Psoas muscle (tissue), 8 donors: ENCODE results near the gene ANTXR1. TPM values are rescaled to one million over a fixed set of nuclear protein-coding genes. Genes with fewer than 3 reads are reported as not detected.

ENCODE experiments used
- ATAC-seq, 4 donors: fragments of 200-7000 bp; cut with Tn5 transposase; one replicate each; pipeline ENCODE4 v1.9.1; 2020; ENCODE audit warnings: moderate library complexity in 3 of 4, mild to moderate bottlenecking in 2 of 4
- DNase-seq, 2 donors: peaks; one replicate each; pipeline ENCODE4 v3.0.0-alpha.2; 2020
- H3K27ac ChIP-seq: fragments of 200-600 bp; one replicate; pipeline ENCODE4 v1.8.0; 2022
- H3K27me3 ChIP-seq, 3 donors: fragments of 200-600 bp in 1 of 3; one replicate each; pipeline versions ENCODE4 v1.6.1 to v1.8.0; 2013 to 2022; ENCODE audit warnings: low read length in 2 of 3, mild to moderate bottlenecking in 2 of 3, moderate library complexity in 1 of 3; ENCODE audit not compliant: insufficient read depth in 3 of 3
- H3K36me3 ChIP-seq, 2 donors: fragments of 200-600 bp in 1 of 2; one replicate each; pipeline versions ENCODE4 v1.6.1 to v1.8.0; 2013 to 2022; ENCODE audit warnings: low read depth in 1 of 2, mild to moderate bottlenecking in 1 of 2, moderate library complexity in 1 of 2; ENCODE audit not compliant: insufficient read depth in 1 of 2
- H3K4me1 ChIP-seq: fragments of 200-600 bp; one replicate; pipeline ENCODE4 v1.8.0; 2022
- H3K4me3 ChIP-seq: fragments of 200-600 bp; one replicate; pipeline ENCODE4 v1.8.0; 2022; ENCODE audit warnings: mild to moderate bottlenecking
- H3K9me3 ChIP-seq: fragments of 200-600 bp; one replicate; pipeline ENCODE4 v1.8.0; 2022
- CTCF ChIP-seq: fragments of 200-600 bp; IDR thresholded peaks from one replicate; pipeline ENCODE4 v1.8.0; 2022; ENCODE audit warnings: antibody characterized with exemption
- WGBS, 3 donors: extraction: QIAGEN DNeasy Blood & Tissue Kit; methylation state at CpG; one replicate each; pipeline versions ENCODE4 v1.1.6 to v1.1.7; 2013; 5-methylcytosine and 5-hydroxymethylcytosine counted together
- intact Hi-C, 2 donors: fragments of 100-400 bp; cut with DNase I; formaldehyde crosslinking; loops; one replicate each; pipeline versions ENCODE4 v1.11.0 to v1.14.2; 2022
- polyA plus RNA-seq, 3 donors: library from polyadenylated mRNA; stranded (reverse); fragments of 200-250 nt; gene quantifications; one replicate each; pipeline ENCODE4 v1.2.3, GENCODE V29; 2013
- total RNA-seq, 4 donors: library from RNA; stranded (reverse); fragmentation: NEBNext Ultra II Directional in 2 of 4; extraction: Animal tissue kit (Norgen Biotek cat#: 25700) in 2 of 4; gene quantifications; one replicate each; pipeline versions ENCODE4 v1.2.1 to v1.2.4, GENCODE V29; 2021 to 2023
- donor health status: healthy with polysubstance abuse.
- donor health status: DM: no; HTN: no; CAD: no; lungs with moderate emphysema.
- donor health status: Bipolar disorder and iron deficiency.
- donor health status: healthy.
- donor health status: DM: yes; HTN: yes; CAD: no.
- donor health status: DM: no; HTN: no; CAD: no.
- donor health status: DM: no; HTN: no; CAD: no.
- donor health status: DM: yes; HTN: yes; CAD: no.

ANTXR1 gene
- total and polyA plus RNA-seq, 7 donors = 3.7 to 24.3 (median 10.9) TPM

- Histone ChIP-seq H3K4me3 (no peak overlapping the region), H3K27me3 (no peaks in the 10 kb centered on the region), H3K36me3 (no peaks in the 10 kb centered on the region), H3K27ac (no peak overlapping the region), H3K4me1 (no peaks in the 10 kb centered on the region), H3K9me3 (no peaks in the 10 kb centered on the region)
- no peak for TF ChIP-seq CTCF
- ATAC-seq (no peak), DNase-seq (no peak)
- intact Hi-C loops = no loop called here
Observed at GRCh38 chr2:69195706-69196105, 182.7 kb downstream of the ANTXR1 start.

GRCh38 chr2:69196327-69197117 lies 183.5 kb downstream of the ANTXR1 start:
- intact Hi-C loops = no loop called here
- no peak overlapping the region for H3K27ac ChIP-seq
- H3K9me3 ChIP-seq = no peaks in the 10 kb centered on the region
- no peaks in the 10 kb centered on the region for H3K27me3 ChIP-seq
- ATAC-seq (no peak), DNase-seq (no peak)
- no peak for TF ChIP-seq CTCF
- H3K4me1 ChIP-seq = no peaks in the 10 kb centered on the region
- no peaks in the 10 kb centered on the region for H3K36me3 ChIP-seq
- 70 to 80% (median 80%) methylated on average over 9 of the region's 9 CpGs for WGBS, 3 donors
- no peak overlapping the region for H3K4me3 ChIP-seq

GRCh38 chr2:69200107-69200520 lies 187.1 kb downstream of the ANTXR1 start:
- no peaks in the 10 kb centered on the region for H3K36me3 ChIP-seq
- no peak overlapping the region for H3K27ac ChIP-seq
- ATAC-seq = peak; percentile 55 to 84 (median 64)
- H3K4me1 ChIP-seq = no peaks in the 10 kb centered on the region
- no peak for DNase-seq
- no peak for TF ChIP-seq CTCF
- no peaks in the 10 kb centered on the region for H3K27me3 ChIP-seq
- no peaks in the 10 kb centered on the region for H3K9me3 ChIP-seq
- H3K4me3 ChIP-seq = no peak overlapping the region
- 36 to 42% (median 41%) methylated on average over 6 of the region's 6 CpGs for WGBS, 3 donors
- intact Hi-C loops = no loop called here

GRCh38 chr2:69201259-69201658 lies 188.3 kb downstream of the ANTXR1 start:
- no peaks in the 10 kb centered on the region for H3K9me3 ChIP-seq
- TF ChIP-seq CTCF = no peak
- no peak for ATAC-seq
- intact Hi-C loops = no loop called here
- no peaks in the 10 kb centered on the region for H3K36me3 ChIP-seq
- WGBS, 3 donors = 92 to 94% (median 92%) methylated on average over 7 of the region's 7 CpGs
- no peaks in the 10 kb centered on the region for H3K4me1 ChIP-seq
- DNase-seq = no peak
- H3K27ac ChIP-seq = no peak overlapping the region
- no peak overlapping the region for H3K4me3 ChIP-seq
- H3K27me3 ChIP-seq = no peaks in the 10 kb centered on the region

- Histone ChIP-seq H3K4me1 (no peaks in the 10 kb centered on the region), H3K9me3 (no peaks in the 10 kb centered on the region), H3K4me3 (no peak overlapping the region), H3K27me3 (no peaks in the 10 kb centered on the region), H3K27ac (no peak overlapping the region), H3K36me3 (no peaks in the 10 kb centered on the region)
- no peak for DNase-seq
- no peak for TF ChIP-seq CTCF
- 67 to 77% (median 68%) methylated on average over 3 of the region's 3 CpGs for WGBS, 3 donors
- intact Hi-C loops = no loop called here
- ATAC-seq = no peak
Observed at GRCh38 chr2:69202327-69202726, 189.3 kb downstream of the ANTXR1 start.
